ENCODE results near the gene MTMR2.

Gene MTMR2

GRCh38 chr11:95917193-95918036, 6.5 kb downstream of the MTMR2 start:
- no peak for DNase-seq (ENCODE audit: low spot score)

GRCh38 chr11:95916049-95916448, 7.9 kb downstream of the MTMR2 start:
- DNase-seq (ENCODE audit: low spot score), result no peak

- DNase-seq (ENCODE audit: low spot score), result no peak
Observed at GRCh38 chr11:95915051-95915450, 8.9 kb downstream of the MTMR2 start.

GRCh38 chr11:95913830-95914615, 9.9 kb downstream of the MTMR2 start:
- DNase-seq (ENCODE audit: low spot score), result no peak

GRCh38 chr11:95912902-95913560, 10.9 kb downstream of the MTMR2 start:
- DNase-seq (ENCODE audit: low spot score), result peak; percentile 29

GRCh38 chr11:95911369-95911759, 12.5 kb downstream of the MTMR2 start:
- DNase-seq (ENCODE audit: low spot score), result no peak

GRCh38 chr11:95910638-95911368, 13.1 kb downstream of the MTMR2 start:
- DNase-seq (ENCODE audit: low spot score), result no peak

GRCh38 chr11:95908826-95909225, 15.1 kb downstream of the MTMR2 start:
- DNase-seq (ENCODE audit: low spot score), result peak; percentile 27

GRCh38 chr11:95907476-95907875, 16.4 kb downstream of the MTMR2 start:
- no peak for DNase-seq (ENCODE audit: low spot score)

- no peak for DNase-seq (ENCODE audit: low spot score)
Observed at GRCh38 chr11:95904009-95904650, 19.8 kb downstream of the MTMR2 start.

- DNase-seq (ENCODE audit: low spot score), result no peak
Observed at GRCh38 chr11:95898782-95899181, 25.1 kb downstream of the MTMR2 start.

GRCh38 chr11:95897731-95898130, 26.2 kb downstream of the MTMR2 start:
- peak; percentile 13 for DNase-seq (ENCODE audit: low spot score)

- no peak for DNase-seq (ENCODE audit: low spot score)
Observed at GRCh38 chr11:95895815-95896214, 28.1 kb downstream of the MTMR2 start.

- no peak for DNase-seq (ENCODE audit: low spot score)
Observed at GRCh38 chr11:95892892-95893570, 30.9 kb downstream of the MTMR2 start.

GRCh38 chr11:95892492-95892891, 31.4 kb downstream of the MTMR2 start:
- no peak for DNase-seq (ENCODE audit: low spot score)

GRCh38 chr11:95891423-95892170, 32.3 kb downstream of the MTMR2 start:
- DNase-seq (ENCODE audit: low spot score), result no peak

GRCh38 chr11:95888852-95889251, 35.1 kb downstream of the MTMR2 start:
- no peak for DNase-seq (ENCODE audit: low spot score)

GRCh38 chr11:95888439-95888838, 35.5 kb downstream of the MTMR2 start:
- no peak for DNase-seq (ENCODE audit: low spot score)

GRCh38 chr11:95886462-95886861, 37.4 kb downstream of the MTMR2 start:
- DNase-seq (ENCODE audit: low spot score), result no peak

GRCh38 chr11:95884802-95885201, 39.1 kb downstream of the MTMR2 start:
- DNase-seq (ENCODE audit: low spot score), result no peak
